22Rv1 (cell line): ENCODE data around the gene ESYT2.

Experiments
- CTCF ChIP-seq: fragments of 450-650 bp; IDR thresholded peaks from 2 replicates; pipeline ENCODE4 v1.5.1; 2017; ENCODE audit warnings: mild to moderate bottlenecking
- ZFX ChIP-seq: fragments of 450-650 bp; IDR thresholded peaks from 2 replicates; pipeline ENCODE4 v1.6.1; 2017; ENCODE audit warnings: antibody characterized with exemption, borderline replicate concordance

GRCh38 chr7:158809596-158809995 is 19.7 kb downstream of the ESYT2 start:
- TF ChIP-seq CTCF (no peak), ZFX (no peak)
